Activated CD8-positive, alpha-beta memory T cell treated with anti-CD3 and anti-CD28 coated beads, Interleukin-2, amount 50 U/mL, for 24 hours (primary cell): ENCODE results near the gene LKAAEAR1.
"Not testable (repeated sequence)": the region's sequence is repeated elsewhere in the genome, so short reads cannot be mapped to it uniquely, and the experiment has no call there.

Source experiments
- DNase-seq: peaks from one replicate; pipeline ENCODE4 v3.0.0-alpha.2; 2020; ENCODE audit errors: extremely low read depth

LKAAEAR1 gene

DNA sequence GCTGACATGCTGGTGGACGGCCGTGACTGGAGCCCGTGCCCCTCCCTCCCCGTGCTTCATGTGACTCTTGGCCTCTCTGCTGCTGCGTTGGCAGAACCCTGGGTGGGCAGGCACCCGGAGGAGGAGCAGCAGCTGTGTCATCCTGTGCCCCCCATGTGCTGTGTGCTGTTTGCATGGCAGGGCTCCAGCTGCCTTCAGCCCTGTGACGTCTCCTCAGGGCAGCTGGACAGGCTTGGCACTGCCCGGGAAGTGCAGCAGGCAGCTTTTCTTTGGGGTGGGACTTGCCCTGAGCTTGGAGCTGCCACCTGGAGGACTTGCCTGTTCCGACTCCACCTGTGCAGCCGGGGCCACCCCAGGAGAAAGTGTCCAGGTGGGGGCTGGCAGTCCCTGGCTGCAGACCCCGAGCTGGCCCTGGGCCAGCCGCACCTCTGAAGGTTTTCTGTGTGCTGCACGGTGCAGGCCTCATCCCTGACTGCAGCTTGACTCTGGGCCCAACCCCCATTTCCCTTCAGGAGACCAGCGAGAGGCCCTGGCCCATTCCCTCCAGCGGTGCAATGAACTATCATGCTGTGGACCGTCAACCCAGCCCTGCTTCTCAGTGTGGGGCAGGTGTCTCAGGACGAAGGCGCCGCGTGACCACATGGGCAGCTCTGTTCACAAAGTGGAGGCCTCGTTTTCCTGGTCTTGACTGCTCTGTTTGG lies 15.0 kb upstream of the LKAAEAR1 start:
- no peak for DNase-seq

DNA sequence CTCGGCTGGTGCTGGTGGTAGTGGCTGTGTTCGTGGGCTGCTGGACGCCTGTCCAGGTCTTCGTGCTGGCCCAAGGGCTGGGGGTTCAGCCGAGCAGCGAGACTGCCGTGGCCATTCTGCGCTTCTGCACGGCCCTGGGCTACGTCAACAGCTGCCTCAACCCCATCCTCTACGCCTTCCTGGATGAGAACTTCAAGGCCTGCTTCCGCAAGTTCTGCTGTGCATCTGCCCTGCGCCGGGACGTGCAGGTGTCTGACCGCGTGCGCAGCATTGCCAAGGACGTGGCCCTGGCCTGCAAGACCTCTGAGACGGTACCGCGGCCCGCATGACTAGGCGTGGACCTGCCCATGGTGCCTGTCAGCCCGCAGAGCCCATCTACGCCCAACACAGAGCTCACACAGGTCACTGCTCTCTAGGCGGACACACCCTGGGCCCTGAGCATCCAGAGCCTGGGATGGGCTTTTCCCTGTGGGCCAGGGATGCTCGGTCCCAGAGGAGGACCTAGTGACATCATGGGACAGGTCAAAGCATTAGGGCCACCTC lies 14.3 kb upstream of the LKAAEAR1 start:
- DNase-seq, result no peak

DNA sequence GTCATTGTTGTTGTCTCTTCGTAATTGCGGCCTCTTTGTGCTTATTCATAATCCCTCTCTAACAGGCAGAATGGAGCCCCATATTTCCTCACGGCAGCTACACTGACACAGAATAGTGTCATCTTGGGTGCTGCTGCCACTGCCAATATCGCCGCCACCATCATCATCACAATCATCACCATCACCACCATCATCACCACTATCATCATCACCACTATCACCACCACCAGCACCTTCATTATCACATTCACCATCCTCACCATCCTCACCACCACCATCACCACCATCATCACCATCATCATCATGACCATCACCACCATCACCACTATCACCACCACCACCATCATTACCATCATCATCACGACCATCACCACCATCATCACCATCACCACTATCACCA lies 12.3 kb upstream of the LKAAEAR1 start:
- DNase-seq, result no peak

DNA sequence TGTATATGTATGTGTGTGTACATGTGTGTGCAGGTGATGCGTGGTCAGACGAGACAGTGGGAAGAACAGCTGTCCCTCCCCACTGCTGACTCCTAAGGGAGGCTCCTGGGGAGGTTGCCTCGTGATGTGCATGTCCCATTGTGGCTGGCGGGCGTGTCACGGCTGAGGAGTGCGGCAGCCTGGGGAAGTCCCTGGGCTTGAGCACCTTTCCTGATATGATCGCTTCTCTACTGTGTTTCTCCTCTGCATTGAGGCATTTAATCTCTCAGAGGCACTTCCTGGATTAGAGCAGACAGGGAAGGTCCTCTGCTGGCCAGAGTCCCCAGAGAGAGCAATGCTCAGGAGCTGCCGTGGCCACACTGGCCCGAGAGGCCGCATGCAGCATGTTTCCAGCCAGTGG lies 11.7 kb upstream of the LKAAEAR1 start:
- no peak for DNase-seq

DNA sequence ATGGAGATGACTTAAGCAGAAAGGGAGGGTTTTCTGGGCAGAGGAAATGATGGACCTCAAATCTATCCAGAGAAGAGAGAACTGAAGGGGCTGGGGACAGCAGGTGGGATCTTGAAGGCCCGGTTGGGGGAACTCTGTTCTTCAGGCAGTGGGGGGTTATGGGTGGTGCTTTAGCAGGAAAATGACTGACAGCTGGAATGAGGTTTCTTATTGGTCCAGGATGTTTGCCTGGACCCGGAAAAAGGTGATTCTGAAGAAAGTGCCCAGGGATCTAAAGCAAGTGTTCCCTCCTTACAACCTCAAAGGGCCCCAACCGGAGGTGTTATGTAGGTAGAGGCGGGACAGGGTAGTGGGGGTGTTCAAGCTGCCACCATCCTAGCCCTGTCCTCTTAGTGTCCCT lies 11.3 kb upstream of the LKAAEAR1 start:
- no peak for DNase-seq

DNA sequence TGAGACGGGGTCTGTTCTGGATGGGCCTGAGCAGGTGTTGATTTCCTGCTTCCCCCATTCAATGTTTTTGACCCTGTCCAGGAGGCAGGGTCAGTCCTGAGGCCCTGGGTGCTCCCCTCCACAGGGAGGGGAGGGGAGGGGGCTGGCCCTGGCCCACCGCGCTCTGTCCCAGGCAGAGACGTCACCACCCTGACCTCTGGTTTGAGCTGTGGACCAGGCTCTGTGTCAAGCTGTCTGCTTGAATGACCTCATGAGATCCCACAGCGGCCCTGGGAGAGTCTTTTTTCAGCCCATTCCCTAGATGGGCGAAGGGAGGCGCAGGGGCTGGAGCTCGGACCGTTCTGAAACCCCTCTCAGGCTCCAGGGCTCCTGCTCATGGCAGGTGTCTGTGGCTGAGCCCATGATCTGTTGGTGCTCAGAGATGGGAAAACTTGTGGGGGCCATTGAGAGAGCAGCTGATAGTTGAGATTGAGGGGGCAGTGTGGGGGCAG lies 8.9 kb upstream of the LKAAEAR1 start:
- DNase-seq, result no peak

DNA sequence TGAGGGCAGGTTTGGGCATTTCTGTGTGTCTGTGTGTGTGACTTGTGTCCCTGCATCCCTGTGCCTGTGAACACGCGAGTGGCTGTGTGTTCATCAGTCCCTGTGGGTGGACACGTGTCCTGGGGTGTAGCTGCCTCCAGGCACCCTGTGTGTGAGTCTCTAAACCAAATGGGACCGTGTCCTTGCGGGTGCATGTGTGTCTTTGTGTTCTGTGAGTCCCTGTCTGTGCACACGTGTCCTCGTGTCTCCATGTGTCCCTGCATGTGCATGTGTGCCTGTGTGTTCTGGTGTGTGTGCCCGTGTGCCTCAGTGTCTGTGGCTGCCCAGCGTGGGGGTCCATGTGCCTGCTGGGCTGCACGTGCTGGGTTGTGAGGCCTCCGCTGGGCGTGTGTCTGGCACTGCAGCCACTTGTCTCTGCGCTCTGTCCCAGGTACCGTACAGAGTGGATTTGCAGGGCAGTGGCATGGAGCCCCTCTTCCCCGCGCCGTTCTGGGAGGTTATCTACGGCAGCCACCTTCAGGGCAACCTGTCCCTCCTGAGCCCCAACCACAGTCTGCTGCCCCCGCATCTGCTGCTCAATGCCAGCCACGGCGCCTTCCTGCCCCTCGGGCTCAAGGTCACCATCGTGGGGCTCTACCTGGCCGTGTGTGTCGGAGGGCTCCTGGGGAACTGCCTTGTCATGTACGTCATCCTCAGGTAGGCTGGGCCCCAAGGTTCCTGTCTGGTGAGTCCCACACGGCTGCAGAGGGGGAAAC lies 8.2 kb upstream of the LKAAEAR1 start:
- no peak for DNase-seq

DNA sequence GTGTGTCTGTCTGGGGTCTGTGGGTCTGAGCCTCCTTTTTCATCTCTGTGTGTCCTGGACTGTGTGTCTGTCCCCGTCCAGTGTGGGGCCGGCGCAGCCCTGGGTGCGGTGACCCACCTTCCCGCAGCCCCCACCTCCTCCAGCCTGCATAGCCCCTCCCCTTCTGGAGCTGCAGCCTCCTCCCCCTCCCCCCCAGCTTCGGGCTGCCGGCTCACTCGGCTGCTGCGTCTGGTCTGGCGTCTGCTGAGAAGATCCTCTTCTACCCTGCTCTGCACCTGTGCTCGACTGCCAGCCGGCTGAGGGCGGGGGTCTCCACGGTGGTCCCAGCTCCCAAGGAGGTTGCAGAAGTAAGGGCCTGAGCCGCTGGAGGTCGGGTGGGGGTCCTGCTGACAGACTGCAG lies 7.6 kb upstream of the LKAAEAR1 start:
- no peak for DNase-seq

DNA sequence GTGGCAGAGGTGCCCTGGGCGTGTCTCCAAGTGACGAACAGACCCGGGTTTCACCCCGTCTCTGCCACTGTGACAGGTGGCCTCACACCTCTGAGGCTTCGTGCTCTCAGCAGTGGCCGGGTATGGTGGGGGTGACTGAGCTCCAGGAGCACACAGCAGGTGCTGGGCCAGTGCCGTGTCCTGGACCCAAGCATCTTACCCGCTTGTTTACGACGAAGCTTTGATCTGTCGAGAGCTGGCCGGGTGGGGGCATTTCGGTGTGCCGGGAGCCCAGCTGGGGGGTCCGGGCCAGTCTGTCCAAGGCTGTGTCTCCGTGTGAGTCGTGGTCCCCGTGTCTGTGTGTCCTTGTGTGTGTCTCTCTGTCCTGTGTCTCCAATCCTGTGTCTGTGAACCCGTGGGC lies 7.1 kb upstream of the LKAAEAR1 start:
- no peak for DNase-seq

DNA sequence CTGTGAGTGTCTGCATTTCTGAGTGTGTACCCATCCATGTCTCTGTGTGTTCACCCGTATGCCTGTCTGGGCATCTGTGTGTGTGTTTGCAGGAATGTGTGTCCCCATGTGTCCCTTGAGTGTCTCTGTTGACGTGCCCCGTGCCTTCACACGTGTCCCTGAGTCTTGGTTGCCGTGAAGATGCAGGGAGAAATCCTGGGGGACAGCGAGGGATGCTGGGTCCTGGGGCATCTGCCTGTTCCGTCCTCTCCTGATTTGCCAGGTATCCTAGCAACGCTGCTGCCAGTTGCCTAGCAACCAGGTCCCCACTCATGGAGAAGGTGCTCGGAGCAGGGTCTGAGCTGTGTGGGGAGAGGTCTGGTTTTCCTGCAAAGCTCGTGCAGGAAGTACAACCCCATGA lies 6.0 kb upstream of the LKAAEAR1 start:
- no peak for DNase-seq

DNA sequence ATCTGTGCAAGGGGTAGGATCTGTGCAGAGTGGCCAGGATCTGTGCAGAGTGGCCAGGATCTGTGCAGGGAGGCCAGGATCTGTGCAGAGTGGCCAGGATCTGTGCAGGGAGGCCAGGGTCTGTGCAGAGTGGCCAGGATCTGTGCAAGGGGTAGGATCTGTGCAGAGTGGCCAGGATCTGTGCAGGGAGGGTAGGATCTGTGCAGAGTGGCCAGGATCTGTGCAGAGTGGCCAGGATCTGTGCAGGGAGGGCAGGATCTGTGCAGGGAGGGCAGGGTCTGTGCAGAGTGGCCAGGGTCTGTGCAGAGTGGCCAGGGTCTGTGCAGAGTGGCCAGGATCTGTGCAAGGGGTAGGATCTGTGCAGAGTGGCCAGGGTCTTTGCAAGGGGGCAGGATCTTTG lies 4.4 kb upstream of the LKAAEAR1 start:
- not testable (repeated sequence) for DNase-seq

DNA sequence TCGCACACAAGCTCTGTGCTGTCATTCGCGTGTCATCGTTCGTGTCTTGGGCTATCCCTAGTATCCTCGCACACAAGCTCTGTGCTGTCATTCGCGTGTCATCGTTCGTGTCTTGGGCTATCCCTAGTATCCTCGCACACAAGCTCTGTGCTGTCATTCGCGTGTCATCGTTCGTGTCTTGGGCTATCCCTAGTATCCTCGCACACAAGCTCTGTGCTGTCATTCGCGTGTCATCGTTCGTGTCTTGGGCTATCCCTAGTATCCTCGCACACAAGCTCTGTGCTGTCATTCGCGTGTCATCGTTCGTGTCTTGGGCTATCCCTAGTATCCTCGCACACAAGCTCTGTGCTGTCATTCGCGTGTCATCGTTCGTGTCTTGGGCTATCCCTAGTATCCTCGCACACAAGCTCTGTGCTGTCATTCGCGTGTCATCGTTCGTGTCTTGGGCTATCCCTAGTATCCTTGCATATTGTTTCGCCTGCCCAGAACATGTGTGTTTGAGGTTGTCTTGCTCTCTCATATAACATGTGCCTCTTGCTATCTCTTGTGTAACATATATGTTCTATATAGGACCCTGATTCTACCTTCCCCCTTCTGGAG lies 3.1 kb upstream of the LKAAEAR1 start:
- not testable (repeated sequence) for DNase-seq

DNA sequence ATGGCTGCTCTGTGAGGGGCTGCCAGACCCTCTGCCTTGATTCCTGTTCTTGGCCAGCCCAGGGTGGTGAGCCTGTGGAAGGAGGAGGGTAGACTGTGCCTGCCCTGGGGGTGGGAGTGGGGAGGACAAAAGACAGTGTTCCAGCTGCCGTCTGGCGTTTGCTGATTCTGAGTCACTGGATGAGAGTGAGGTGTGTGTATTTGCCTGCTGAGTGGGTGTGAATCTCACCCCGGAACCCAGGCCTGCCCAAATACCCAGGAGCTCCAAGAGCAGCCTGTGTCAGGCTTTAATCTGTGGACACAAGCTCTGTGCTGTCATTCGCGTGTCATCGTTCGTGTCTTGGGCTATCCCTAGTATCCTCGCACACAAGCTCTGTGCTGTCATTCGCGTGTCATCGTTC lies 2.6 kb upstream of the LKAAEAR1 start:
- no peak for DNase-seq

DNA sequence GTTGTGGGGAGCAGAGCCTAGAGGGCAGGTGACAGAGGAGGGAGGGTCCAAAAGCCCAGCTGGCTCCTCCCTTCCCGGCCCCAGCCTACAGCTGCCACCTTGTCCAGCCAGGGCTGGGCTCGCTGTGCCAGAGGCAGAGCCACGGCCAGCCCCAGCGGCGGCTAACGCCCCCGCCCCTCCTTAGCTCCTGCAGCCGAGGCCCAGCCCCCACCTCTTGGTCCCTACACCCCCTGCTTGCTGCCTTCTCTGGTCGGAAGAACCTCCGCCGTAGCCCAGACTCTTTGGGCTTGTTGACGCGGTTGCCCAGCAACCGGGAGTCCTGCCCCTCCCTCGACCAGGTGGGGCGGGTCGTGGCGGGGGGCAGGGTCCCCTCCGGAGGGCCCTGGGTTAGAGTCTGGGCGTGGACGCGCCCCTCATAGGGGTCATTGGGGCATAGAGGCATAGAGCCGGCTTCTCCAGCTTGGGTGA lies 521 bp upstream of the LKAAEAR1 start:
- no peak for DNase-seq

DNA sequence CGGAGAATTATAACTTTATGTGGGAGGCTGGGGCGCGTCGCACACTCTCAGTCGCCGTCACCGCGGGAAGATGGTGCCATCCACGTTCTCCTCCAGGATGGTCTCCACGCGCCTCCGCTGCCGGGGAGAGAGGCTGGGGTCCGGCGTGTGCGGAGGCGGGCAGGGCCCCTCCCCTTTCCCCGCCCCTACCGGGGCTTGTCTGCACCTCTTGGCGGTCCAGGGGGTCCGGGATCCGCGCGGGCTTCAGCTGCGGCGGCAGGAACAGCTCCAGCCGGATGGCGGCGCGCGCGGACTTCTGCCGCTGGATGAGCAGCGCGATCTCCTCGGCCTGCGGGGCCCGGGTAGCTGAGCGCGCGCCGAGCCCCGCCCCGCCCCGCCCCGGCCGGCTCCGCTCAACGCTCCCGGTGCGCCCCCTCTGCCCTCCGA lies 807 bp downstream of the LKAAEAR1 start:
- DNase-seq, result no peak

DNA sequence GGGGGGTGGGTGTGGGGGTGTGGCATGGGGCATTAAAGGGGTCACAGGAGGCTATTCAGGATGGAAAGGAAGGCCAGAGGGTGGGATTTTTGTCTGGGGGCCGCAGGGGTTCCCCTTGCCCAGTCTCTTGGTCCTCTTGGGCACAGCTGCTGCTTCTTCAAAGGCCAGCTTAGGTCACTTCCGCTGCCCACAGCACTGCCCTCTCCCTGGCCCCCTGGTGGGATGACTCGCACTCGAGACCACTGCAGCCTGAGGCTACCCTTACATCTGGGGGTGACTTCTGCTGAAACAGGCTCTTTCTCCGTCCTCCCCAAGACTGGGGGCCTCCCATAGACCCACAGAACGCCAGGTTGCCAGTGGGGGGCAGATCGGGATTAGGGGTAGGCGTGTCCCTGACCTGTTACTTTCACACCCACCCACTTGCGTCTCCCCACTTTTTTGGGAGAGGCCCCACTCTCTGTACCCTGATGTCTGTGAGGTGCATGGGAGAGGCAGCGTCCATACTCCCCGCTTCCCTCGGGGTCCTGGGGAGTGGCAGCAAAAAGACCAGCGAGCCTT lies 1.3 kb downstream of the LKAAEAR1 start:
- DNase-seq, result no peak

DNA sequence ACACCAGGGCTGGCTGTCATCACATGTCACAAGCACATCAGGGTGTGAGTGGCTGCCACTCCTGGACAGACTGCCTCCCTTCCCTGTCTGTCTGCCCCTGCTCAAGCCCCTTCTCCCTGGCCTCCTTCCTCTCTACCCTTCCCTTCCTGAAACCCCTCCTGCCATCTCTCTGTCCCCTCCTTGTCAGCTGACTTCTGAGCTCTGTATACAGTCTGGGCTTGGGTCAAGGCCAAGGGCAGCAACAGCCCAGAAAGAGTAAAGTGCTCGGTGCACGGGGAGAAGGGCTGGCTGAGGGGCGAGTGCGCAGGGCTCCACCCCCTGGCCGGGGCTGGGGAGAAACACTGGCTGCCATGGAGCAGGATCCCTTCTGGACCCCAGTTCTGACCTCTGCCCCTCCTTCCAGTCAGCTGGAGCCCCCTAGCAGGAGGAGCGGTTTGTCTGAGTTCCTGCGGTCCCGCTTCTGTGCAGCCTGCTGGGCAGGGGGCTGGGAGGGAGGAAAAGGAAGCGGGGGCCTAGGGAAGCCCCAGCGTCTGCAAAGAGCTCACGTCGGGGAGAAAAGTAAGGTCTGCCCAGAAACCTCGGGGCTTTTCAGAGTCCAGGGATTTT lies 2.0 kb downstream of the LKAAEAR1 start:
- no peak for DNase-seq

DNA sequence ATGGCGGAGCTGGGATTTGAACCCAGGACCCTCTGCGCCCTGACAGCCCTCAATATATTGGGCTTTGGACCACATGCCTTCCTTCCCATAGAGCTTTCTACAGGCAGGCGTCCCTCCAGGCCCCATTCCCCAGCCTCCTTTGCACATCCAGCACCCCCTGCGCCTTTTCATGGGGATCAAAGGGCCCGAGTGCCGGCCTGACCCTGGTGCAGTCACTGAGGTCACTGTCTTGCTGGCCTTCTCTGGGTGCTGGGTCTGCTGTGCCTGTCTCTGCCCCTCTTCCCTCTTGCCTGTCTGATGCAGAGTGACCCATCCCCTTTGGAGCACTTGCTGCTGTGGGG lies 2.6 kb downstream of the LKAAEAR1 start:
- DNase-seq, result no peak

DNA sequence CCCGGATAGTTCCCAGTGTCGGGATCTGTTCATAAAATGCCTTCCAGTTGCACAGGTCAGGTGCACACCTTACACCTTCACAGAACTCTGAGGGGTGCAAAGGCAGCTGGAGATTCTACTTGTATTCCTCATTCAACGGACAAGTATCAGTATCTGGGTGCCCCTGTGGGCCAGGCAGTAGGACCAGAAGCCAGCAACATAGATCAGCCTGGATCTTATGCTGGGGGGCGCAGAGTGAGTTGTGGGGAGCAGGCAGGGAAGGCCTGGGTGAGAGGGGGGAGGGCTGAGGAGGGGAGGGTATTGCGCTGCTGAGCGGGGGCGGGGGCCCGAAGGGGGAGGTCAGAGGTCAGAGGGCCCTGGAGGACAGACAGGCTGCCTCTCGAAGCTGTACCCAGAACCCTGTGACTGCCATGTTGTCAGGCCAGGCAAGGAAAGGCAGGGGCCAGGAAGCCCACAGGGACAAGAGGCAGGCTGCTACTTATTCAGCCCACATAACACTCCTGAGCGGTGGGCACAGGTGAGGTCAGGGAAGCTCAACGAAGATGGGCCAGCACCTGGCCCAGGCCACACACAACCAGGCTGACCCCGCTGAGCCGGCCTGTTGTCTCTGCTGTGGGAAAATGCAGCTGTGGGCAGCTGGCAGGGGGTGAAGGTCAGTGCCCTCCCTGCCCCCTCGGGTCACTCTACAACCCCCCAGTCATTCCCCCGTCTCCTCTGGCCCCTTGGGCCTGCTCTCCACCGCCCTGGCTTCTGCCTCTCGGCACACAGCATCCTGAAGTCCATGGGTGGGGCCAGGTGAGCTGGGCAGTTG lies 3.2 kb downstream of the LKAAEAR1 start:
- DNase-seq, result no peak

DNA sequence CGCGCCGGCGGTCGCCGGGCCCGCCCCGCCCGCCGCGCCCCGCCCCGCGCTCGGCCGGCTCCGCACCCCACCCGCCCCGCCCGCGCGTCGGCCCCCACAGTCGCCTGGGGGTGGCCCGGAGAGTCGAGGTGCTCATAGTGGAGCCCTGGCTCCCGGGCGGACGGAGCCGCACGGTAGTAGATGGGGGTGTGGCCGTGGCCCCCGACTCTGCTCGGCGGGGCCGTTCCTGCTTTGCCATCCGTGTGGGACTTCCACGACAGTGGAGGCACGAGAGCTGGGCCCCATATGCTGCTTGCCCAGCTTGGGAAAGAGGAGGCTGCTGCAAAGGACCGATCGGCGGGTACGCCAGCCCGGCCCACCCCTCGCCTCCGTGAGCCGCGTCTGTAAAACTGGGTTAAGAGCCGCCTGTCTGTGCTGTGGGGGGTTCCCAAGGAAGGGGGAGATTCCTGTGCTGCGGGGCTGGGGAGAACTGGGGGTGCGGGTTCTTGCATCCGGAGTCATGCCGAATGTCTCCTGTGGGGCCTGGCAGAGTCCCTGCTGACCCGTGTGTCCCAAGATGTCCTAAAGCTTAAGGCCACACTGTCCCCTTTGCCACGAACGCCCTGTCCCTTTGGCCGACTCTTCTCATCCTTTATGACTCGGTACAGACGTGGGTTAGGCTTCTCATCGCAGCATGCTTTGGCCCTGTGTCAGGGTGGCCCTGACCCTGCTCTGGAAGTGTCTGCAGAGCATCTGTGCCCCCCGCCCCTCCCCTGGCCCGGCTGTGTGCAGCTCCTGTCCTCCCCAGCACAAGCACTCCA lies 4.0 kb downstream of the LKAAEAR1 start, which contains the start of gene OPRL1:
OPRL1 (plus strand) TSS at position 70 of the 800 bp plus-strand sequence. CDS start 12,639 bp downstream, outside the sequence.
- no peak for DNase-seq
